K562 (cell line): ENCODE measurements around the gene ADGRL3. TPM values are rescaled to one million over a fixed set of nuclear protein-coding genes. Genes with fewer than 3 reads are reported as not detected.

ENCODE experiments used
- AFF4 ChIP-seq: sonication (generic); formaldehyde crosslinking; IDR thresholded peaks from 2 replicates; pipeline ENCODE4 v1.8.0; 2023; ENCODE audit warnings: mild to moderate bottlenecking, missing genetic modification reagents
- BMI1 ChIP-seq: fragments of 150-350 bp; IDR thresholded peaks from 2 replicates; pipeline ENCODE4 v1.6.1; 2014; ENCODE audit warnings: low read length
- HNRNPLL ChIP-seq: fragments of 200-400 bp; formaldehyde crosslinking; IDR thresholded peaks from 2 replicates; pipeline ENCODE4 v1.6.1; 2017; ENCODE audit warnings: low read length, low read depth, mild to moderate bottlenecking; ENCODE audit not compliant: poor library complexity, severe bottlenecking
- POLR2G ChIP-seq: fragments of 200-400 bp; formaldehyde crosslinking; IDR thresholded peaks from 2 replicates; pipeline ENCODE4 v1.6.1; 2017; ENCODE audit warnings: low read depth, mild to moderate bottlenecking, antibody characterized with exemption, low read length, moderate library complexity
- PRMT5 ChIP-seq: sonication (generic); formaldehyde crosslinking; IDR thresholded peaks from 2 replicates; pipeline ENCODE4 v1.5.0; 2020; ENCODE audit warnings: missing genetic modification reagents
- RBFOX2 ChIP-seq: fragments of 200-400 bp; formaldehyde crosslinking; IDR thresholded peaks from 2 replicates; pipeline ENCODE4 v1.6.1; 2017; ENCODE audit warnings: low read depth, mild to moderate bottlenecking, low read length, moderate library complexity
- polyA plus RNA-seq, 8 experiments: library from polyadenylated mRNA; depleted of rRNA in 4 of 8; stranded (reverse) in 5 of 8; unstranded in 3 of 8; fragments of >200 nt; fragmentation: Nextera tagmentation in 2 of 8; fragmentation: Illumina TruSeq in 1 of 8; extraction: Ambion mirVana in 2 of 8; extraction: Trizol in 1 of 8; gene quantifications; 2 replicates each; pipeline versions ENCODE4 v1.2.1 to v1.2.3, GENCODE V29; 2011 to 2014; ENCODE audit warnings: inconsistent platforms in 1 of 8, missing spikeins in 1 of 8
- total RNA-seq, 7 experiments: library from RNA; depleted of rRNA in 6 of 7; stranded (reverse); fragments of >200 nt in 6 of 7; fragmentation: Illumina TruSeq in 2 of 7; extraction: Trizol in 2 of 7; gene quantifications; 2 replicates each; pipeline versions ENCODE4 v1.2.1 to v1.2.3, GENCODE V29; 2011 to 2021; ENCODE audit warnings: low replicate concordance in 1 of 7
- TF ChIP-seq, protein P1 (sequence below): fragments of 200-800 bp; sonication (Bioruptor generic); IDR thresholded peaks from 2 replicates; pipeline ENCODE4 v1.6.1; 2017; ENCODE audit warnings: missing genetic modification characterization, missing compliant biosample characterization

The ADGRL3 gene
- total and polyA plus RNA-seq, 9 of the 15 experiments (the other 6 are each of a cell fraction or from before 2014, with no cell fraction given) = 0.03 to 0.14 (median 0.04) TPM; not detected in 2

- no peak for TF ChIP-seq AFF4
- no peak for TF ChIP-seq HNRNPLL
- TF ChIP-seq BMI1 = no peak
- TF ChIP-seq, protein P1, sequence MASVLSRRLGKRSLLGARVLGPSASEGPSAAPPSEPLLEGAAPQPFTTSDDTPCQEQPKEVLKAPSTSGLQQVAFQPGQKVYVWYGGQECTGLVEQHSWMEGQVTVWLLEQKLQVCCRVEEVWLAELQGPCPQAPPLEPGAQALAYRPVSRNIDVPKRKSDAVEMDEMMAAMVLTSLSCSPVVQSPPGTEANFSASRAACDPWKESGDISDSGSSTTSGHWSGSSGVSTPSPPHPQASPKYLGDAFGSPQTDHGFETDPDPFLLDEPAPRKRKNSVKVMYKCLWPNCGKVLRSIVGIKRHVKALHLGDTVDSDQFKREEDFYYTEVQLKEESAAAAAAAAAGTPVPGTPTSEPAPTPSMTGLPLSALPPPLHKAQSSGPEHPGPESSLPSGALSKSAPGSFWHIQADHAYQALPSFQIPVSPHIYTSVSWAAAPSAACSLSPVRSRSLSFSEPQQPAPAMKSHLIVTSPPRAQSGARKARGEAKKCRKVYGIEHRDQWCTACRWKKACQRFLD (CRISPR knock-in tag) = no peak
- no peak for TF ChIP-seq POLR2G
- TF ChIP-seq PRMT5 (CRISPR knock-in tag) = no peak
- TF ChIP-seq RBFOX2 = no peak
- TF ChIP-seq, all 486 proteins: peak for 0
These were observed 428.6 kb downstream of the ADGRL3 start (continued) for GRCh38 chr4:61628727-61629126.
